GM21381 (cell line): ENCODE data around the gene TANGO2.

ENCODE experiments used
- ATAC-seq: cut with Tn5 transposase; IDR thresholded peaks from one replicate; pipeline ENCODE4 v1.9.1; 2021; ENCODE audit warnings: mild to moderate bottlenecking, moderate library complexity; ENCODE audit not compliant: unreplicated experiment

Gene TANGO2

DNA sequence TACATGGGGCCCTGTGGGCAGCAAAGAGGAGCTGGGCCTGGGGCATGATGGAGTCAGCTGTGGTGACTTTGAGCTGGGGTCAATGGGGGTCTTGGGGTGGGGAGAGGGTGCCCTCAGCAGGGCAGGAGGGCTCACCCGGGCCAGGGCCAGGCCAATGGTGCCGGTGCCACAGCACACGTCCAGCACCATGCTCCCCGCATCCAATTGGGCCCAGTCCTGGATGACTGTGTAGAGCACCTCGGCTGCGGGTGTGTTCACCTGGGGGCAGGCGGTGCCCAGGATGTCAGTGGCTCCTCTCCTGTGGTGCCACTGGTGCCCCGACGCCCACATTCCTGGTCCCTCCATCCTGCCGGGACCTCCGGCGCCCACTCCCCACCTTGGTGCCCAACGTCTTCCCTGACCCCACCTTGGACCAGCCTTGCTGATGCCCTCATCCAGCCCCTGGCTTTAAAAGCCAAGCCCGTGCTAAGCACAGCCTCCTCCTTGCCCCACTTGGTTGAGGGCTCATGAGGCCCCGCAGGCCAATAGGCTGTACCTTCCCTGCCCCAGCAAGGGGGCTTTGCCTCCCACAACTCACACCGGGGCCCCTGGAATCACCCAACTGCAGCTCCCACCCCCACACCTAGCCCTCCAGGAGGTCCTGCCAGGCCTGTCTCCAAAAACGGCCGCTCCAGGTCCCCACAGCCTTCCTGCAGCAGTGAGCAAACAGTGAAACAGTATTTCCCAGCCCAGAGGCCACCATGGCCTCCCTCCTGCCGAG is 92.8 kb downstream of the TANGO2 start:
- ATAC-seq = no peak

DNA sequence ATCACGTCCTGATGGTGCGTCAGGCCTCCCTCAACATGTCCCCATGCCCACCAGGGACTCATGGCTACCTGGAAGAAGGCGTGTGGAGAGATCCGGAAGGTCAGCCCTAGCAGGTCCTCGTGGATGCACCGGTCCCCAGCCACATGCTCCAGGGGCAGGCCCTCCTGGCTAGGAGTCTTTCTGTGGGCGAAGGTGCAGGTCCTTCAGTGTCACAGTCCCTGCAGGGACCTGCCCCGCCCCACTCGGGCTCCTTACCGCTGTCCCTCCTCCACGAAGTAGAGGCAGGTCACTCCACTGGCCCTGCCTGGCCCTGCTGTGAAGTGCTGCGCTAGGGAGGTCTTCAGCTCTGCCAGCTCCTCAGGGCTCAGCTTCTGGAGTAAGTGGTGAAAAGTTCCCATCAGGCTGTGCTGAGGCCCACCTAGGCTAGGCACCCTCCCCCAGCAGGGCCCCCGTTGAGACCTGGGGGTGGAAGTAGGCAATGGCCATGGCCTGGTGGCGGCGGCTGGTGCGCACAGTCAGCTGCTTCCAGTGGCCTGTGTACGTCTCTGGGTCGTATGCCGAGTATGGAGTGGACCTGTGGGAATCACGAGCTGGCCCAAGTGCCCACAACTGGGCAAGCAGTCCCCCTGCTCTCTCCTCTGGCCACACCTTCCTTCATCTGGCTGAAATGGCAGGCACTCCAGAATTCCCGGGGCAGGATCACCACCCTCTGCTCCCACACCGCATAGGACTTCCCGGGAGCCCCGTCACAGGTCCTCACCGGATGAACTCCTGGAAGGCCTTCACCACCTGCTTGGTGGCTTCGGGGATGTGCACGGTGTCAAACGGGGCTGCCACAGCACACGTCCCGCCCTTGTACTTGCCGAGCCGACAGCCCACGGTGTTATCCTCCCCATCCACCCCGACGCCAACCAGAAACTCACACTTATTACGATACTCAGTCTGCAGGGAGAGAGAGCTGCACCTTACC is 93.9 kb downstream of the TANGO2 start:
- no peak for ATAC-seq

DNA sequence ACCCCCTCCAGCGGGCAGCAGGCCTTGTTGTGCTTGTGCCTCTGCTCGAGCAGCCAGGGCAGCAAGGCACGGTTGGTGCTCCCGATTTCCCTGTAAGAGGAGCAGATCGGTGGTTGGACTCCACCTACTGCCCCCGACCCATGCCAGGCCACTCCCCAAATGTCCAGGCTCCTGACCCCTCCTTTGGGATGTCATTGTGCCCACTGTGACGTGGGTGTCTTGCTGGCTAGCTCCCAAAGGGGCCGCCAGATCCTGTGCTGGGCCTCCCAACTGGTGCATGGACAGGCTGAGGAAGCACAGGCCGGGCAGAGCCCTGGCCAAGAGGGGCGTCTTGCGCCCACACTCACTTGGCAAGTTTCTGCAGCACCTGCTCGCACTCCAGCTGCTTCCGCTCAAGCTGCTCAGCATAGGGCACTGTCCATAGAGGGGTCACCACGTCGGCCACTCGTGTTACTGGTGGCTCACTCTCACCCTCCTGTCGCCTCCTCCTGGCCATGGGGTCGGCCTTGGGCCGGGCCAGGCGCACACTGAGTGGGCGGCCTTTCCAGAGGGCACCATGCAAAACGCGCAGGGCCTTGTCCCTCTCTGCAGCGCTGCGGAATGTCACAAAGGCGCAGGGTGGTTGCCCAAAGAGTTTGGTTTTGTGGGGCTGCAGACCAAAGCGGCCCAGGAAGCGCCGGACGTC is 94.9 kb downstream of the TANGO2 start, which contains the start of gene RANBP1:
TSS of gene RANBP1 (plus strand) at position 414 of the 685 bp plus-strand sequence. CDS start at position 495, 81 bp downstream.
- ATAC-seq = no peak

DNA sequence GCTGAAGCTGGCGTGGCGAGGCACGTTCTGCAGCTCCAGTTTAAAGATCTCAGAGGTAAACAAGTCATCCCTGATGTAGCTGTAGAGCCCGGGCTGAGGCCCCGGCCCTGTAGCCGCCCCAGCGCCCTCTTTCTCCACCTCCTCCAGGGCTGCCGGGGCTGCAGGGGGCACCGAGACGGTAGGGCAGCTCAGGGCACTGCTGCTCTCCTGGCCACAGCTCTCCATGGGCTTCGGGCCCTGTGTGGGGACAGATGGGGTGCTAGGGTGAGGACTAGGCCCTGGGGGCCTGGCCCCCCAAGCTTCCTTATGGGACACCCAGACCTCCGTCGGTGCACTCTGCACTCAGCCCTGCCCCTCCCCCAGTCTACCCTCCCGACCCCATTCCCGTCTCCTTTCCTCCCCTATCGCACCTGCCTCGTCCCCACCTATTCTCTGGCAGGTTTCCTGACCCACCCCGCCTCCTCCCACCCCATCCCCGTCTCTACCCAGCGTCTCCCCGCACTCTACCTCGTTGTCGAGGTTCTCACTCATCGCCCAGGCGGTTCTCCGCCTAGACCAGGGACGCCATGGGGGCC is 95.6 kb downstream of the TANGO2 start:
- ATAC-seq = no peak
